Neuronal stem cell (in vitro differentiated cells): ENCODE measurements around the gene ZMIZ1.

Experiments
- DNase-seq: peaks from one replicate; pipeline ENCODE4 v3.0.0-alpha.2; 2013; ENCODE audit warnings: low spot score
- H2AFZ ChIP-seq: one replicate; pipeline ENCODE4 v1.6.1; 2013; ENCODE audit warnings: mild to moderate bottlenecking, low read length, inconsistent platforms
- H2AK5ac ChIP-seq: 2 replicates; pipeline ENCODE4 v1.6.1; 2013; ENCODE audit warnings: low read depth, mild to moderate bottlenecking, inconsistent platforms, low read length, moderate library complexity, mixed read lengths
- H2BK120ac ChIP-seq: 2 replicates; pipeline ENCODE4 v1.6.1; 2013; ENCODE audit warnings: low read depth, mild to moderate bottlenecking, inconsistent platforms, low read length, moderate library complexity, mixed read lengths
- H2BK12ac ChIP-seq: one replicate; pipeline ENCODE4 v1.6.1; 2013; ENCODE audit warnings: low read length, inconsistent platforms
- H2BK15ac ChIP-seq: 2 replicates; pipeline ENCODE4 v1.6.1; 2013; ENCODE audit warnings: mild to moderate bottlenecking, low read length, inconsistent platforms, mixed read lengths
- H2BK5ac ChIP-seq: one replicate; pipeline ENCODE4 v1.6.1; 2013; ENCODE audit warnings: inconsistent platforms, mild to moderate bottlenecking, low read length, moderate library complexity
- H3K14ac ChIP-seq: one replicate; pipeline ENCODE4 v1.6.1; 2013; ENCODE audit warnings: low read length, inconsistent platforms
- H3K18ac ChIP-seq: 2 replicates; pipeline ENCODE4 v1.6.1; 2013; ENCODE audit warnings: low read length, inconsistent platforms
- H3K23ac ChIP-seq: 2 replicates; pipeline ENCODE4 v1.6.1; 2013; ENCODE audit warnings: low read depth, mild to moderate bottlenecking, mixed read lengths, low read length, inconsistent platforms; ENCODE audit not compliant: poor library complexity
- H3K27ac ChIP-seq: replicated peaks from 3 replicates; pipeline ENCODE4 v1.5.1; 2013; ENCODE audit warnings: low read length, inconsistent platforms
- H3K27me3 ChIP-seq, 3 experiments: 2 replicates each; pipeline ENCODE4 v1.6.1; 2013; ENCODE audit warnings: low read length in 3 of 3, mild to moderate bottlenecking in 2 of 3, inconsistent platforms in 1 of 3, low read depth in 1 of 3, mixed read lengths in 1 of 3, moderate library complexity in 1 of 3; ENCODE audit not compliant: control insufficient read depth in 3 of 3, insufficient read depth in 3 of 3
- H3K36me3 ChIP-seq, 2 donors: replicated peaks in 1 of 2; 2 replicates each; pipeline ENCODE4 v1.6.1; 2013; ENCODE audit warnings: low read length in 2 of 2; ENCODE audit not compliant: control insufficient read depth in 2 of 2, insufficient read depth in 2 of 2
- H3K4ac ChIP-seq: 2 replicates; pipeline ENCODE4 v1.6.1; 2013; ENCODE audit warnings: inconsistent platforms, mild to moderate bottlenecking, low read length, moderate library complexity
- H3K4me1 ChIP-seq, 2 donors: 1 replicate in 1 of 2; 2 replicates in 1 of 2; pipeline ENCODE4 v1.6.1; 2013; ENCODE audit warnings: low read length in 2 of 2, low read depth in 1 of 2; ENCODE audit not compliant: control insufficient read depth in 2 of 2, insufficient read depth in 1 of 2
- H3K4me2 ChIP-seq: one replicate; pipeline ENCODE4 v1.6.1; 2013; ENCODE audit warnings: mild to moderate bottlenecking, low read length, inconsistent platforms; ENCODE audit not compliant: insufficient read depth, poor library complexity, severe bottlenecking
- H3K4me3 ChIP-seq, 2 donors: 2 replicates each; pipeline ENCODE4 v1.5.1; 2013; ENCODE audit warnings: low read length in 2 of 2, mild to moderate bottlenecking in 2 of 2, inconsistent platforms in 1 of 2, moderate library complexity in 1 of 2
- H3K79me1 ChIP-seq: one replicate; pipeline ENCODE4 v1.6.1; 2013; ENCODE audit warnings: low read depth, mild to moderate bottlenecking, inconsistent platforms, low read length, moderate library complexity
- H3K9ac ChIP-seq: one replicate; pipeline ENCODE4 v1.6.1; 2013; ENCODE audit warnings: mild to moderate bottlenecking, low read depth, low read length, inconsistent platforms; ENCODE audit not compliant: poor library complexity
- H3K9me3 ChIP-seq, 2 donors: replicated peaks in 1 of 2; 2 replicates each; pipeline versions ENCODE3 to v1.6.1; 2013; ENCODE audit warnings: low read length in 2 of 2, mild to moderate bottlenecking in 2 of 2, inconsistent platforms in 1 of 2, low read depth in 1 of 2, mixed read lengths in 1 of 2, moderate library complexity in 1 of 2; ENCODE audit not compliant: control insufficient read depth in 2 of 2, insufficient read depth in 1 of 2
- H4K8ac ChIP-seq: one replicate; pipeline ENCODE4 v1.6.1; 2013; ENCODE audit warnings: low read depth, mild to moderate bottlenecking, inconsistent platforms, low read length, moderate library complexity
- H4K91ac ChIP-seq: one replicate; pipeline ENCODE4 v1.6.1; 2013; ENCODE audit warnings: low read length, low read depth, mild to moderate bottlenecking, inconsistent platforms; ENCODE audit not compliant: poor library complexity
- WGBS, 2 donors: extraction: QIAGEN DNeasy Blood & Tissue Kit; methylation state at CpG; one replicate each; pipeline ENCODE4 v1.1.7; 2013; ENCODE audit warnings: missing lambda C conversion rate in 2 of 2, mixed read lengths in 1 of 2; ENCODE audit not compliant: insufficient read length in 2 of 2, insufficient replicate concordance in 1 of 2; ENCODE audit errors: extremely low coverage in 2 of 2; 5-methylcytosine and 5-hydroxymethylcytosine counted together

The ZMIZ1 gene

DNA sequence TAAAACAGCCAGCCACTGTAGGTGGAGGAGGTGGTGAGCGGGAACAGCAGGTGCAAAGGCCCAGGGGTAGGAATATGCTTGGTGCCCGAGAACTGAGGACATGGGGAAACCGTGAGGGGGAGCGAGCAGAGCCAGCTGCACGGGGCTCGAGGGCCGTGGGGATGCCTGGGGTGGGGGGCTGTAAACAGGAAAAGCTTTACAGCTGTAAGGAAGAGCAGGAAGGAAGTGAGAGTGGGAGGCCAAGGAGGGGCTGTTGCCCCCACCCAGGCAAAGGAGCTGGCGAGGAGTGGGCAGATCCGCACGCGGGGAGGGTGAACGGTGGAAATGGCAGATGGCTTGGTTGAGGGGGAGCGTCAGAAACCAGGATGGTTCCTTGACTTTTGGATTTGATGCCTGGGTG lies 34.4 kb downstream of the ZMIZ1 start:
- Histone ChIP-seq H2BK12ac (no peak overlapping the region), H3K4me2 (no peak overlapping the region), H3K79me1 (peaks cover 30% of the 10 kb centered on the region), H3K4ac (no peak overlapping the region), H3K4me1 (peaks cover 25 to 27% of the 10 kb centered on the region in 2 donors), H3K23ac (no peak overlapping the region), H3K14ac (no peak overlapping the region), H4K8ac (no peak overlapping the region), H3K27me3 (no peaks in the 10 kb centered on the region), H2BK15ac (no peak overlapping the region), H2AK5ac (no peak overlapping the region), H3K36me3 (peaks cover 2% of the 10 kb centered on the region in 2 donors), H3K18ac (no peak overlapping the region), H4K91ac (no peak overlapping the region), H3K4me3 (no peak overlapping the region), H2AFZ (no peak overlapping the region), H2BK120ac (no peak overlapping the region), H2BK5ac (peak overlapping the region; percentile 14), H3K9ac (no peak overlapping the region), H3K9me3 (no peaks in the 10 kb centered on the region), H3K27ac (no peak overlapping the region)
- no peak for DNase-seq
- WGBS, 2 donors, result no CpG with 5 or more reads among the region's 13 CpGs

DNA sequence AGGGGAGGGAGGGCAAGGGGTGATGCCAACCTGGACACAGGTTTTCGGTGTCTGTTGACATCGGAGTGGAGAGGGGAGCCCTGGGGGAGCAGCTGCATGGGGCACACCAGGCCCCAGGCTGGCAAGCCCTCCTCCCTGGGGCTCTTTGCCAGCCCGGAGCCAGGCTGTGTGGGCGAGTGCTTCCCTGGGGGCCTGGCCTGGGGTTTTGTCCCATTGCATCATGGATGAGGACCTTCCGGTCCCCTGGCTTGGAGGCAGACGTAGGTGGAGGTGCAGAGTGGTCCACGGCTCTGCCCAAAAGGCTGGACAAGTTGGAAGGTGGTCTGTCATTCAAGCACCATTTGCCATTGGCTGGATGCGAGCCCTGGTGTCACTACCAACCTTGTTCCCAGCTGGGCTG lies 34.8 kb downstream of the ZMIZ1 start:
- no CpG with 5 or more reads among the region's 8 CpGs for WGBS, 2 donors
- Histone ChIP-seq H3K14ac (peak overlapping the region; percentile 23), H3K9me3 (no peaks in the 10 kb centered on the region), H2AK5ac (no peak overlapping the region), H3K79me1 (peaks cover 33% of the 10 kb centered on the region), H3K27me3 (no peaks in the 10 kb centered on the region), H3K4me1 (peaks cover 25 to 27% of the 10 kb centered on the region in 2 donors), H2BK15ac (no peak overlapping the region), H3K9ac (no peak overlapping the region), H2BK120ac (no peak overlapping the region), H3K18ac (no peak overlapping the region), H3K4me3 (no peak overlapping the region), H3K36me3 (peaks cover 0 to 2% of the 10 kb centered on the region in 2 donors), H3K4me2 (no peak overlapping the region), H3K23ac (no peak overlapping the region), H2AFZ (no peak overlapping the region), H2BK5ac (peak overlapping the region; percentile 14), H4K91ac (no peak overlapping the region), H3K4ac (no peak overlapping the region), H3K27ac (no peak overlapping the region), H4K8ac (no peak overlapping the region), H2BK12ac (no peak overlapping the region)
- DNase-seq, result no peak

DNA sequence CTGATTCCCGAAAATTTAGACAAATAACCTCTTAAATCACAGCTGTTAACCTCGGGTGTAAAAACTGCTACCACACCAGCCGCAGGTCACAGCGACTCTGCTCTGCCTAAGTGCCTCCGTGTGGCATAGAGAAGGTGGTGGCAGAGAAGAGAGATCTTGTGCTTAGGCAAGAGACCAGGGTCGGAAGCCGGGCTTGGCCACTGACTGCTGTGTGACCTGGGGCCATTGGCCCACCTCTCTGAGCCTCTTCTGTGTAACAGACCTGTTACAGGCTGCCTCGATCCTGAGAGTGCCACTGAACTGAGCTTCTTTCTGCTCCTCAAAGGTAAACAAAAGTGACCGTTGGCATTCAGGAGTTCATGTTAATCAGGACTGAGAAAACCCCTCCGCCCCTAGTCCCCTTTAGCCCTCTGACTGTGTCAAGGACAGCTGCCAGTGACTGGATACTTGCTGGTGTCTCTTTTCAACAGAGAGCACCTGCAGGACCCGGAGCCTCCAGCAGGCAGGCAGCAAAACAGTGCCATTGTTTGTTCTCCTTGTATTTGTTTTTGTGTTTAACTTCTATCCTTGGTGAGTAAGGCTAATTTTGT lies 36.5 kb downstream of the ZMIZ1 start:
- no peak overlapping the region for H2AFZ ChIP-seq
- no peak overlapping the region for H3K4me2 ChIP-seq
- H3K79me1 ChIP-seq, result peaks cover 29% of the 10 kb centered on the region
- H4K8ac ChIP-seq, result no peak overlapping the region
- H3K4ac ChIP-seq, result no peak overlapping the region
- H3K18ac ChIP-seq, result peak overlapping the region; percentile 1
- H3K9ac ChIP-seq, result no peak overlapping the region
- no peak overlapping the region for H3K4me3 ChIP-seq
- no peak overlapping the region for H3K27ac ChIP-seq
- H2BK15ac ChIP-seq, result no peak overlapping the region
- H3K9me3 ChIP-seq, result no peaks in the 10 kb centered on the region
- H3K4me1 ChIP-seq, result peaks cover 22 to 27% of the 10 kb centered on the region in 2 donors
- no peak overlapping the region for H2BK12ac ChIP-seq
- H4K91ac ChIP-seq, result no peak overlapping the region
- no peaks in the 10 kb centered on the region for H3K27me3 ChIP-seq
- H3K14ac ChIP-seq, result no peak overlapping the region
- DNase-seq, result no peak
- H3K36me3 ChIP-seq, result peaks cover 0 to 4% of the 10 kb centered on the region in 2 donors
- no peak overlapping the region for H2BK120ac ChIP-seq
- H2BK5ac ChIP-seq, result no peak overlapping the region
- WGBS, 2 donors, result no CpG with 5 or more reads among the region's 11 CpGs
- H2AK5ac ChIP-seq, result no peak overlapping the region
- no peak overlapping the region for H3K23ac ChIP-seq

DNA sequence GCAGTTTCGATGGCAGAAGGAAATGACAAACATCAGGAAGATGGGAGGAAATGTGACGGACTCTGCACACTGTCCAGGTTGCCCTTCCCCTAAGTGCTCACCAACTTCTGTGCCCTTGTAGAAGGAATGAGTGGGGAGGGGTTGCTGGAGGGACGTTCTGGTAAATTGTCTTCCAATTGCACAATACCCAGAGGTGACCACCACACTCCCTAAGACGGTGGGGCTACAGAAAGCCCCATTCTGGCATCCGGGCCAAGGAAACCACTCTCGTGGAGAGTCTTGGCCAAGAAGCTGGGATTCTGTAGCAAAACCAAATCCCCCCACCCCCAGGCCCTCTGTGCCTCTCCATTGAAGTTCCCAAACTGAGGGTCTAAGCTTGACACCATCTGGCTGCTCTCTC lies 37.1 kb downstream of the ZMIZ1 start:
- no peak overlapping the region for H2AFZ ChIP-seq
- no peak overlapping the region for H4K91ac ChIP-seq
- H2BK5ac ChIP-seq, result no peak overlapping the region
- H3K4me2 ChIP-seq, result no peak overlapping the region
- H3K36me3 ChIP-seq, result peaks cover 2 to 10% of the 10 kb centered on the region in 2 donors
- no peak overlapping the region for H2BK15ac ChIP-seq
- H3K79me1 ChIP-seq, result peaks cover 25% of the 10 kb centered on the region
- H3K4ac ChIP-seq, result no peak overlapping the region
- H2BK12ac ChIP-seq, result no peak overlapping the region
- no peak overlapping the region for H2BK120ac ChIP-seq
- H3K14ac ChIP-seq, result no peak overlapping the region
- no peaks in the 10 kb centered on the region for H3K27me3 ChIP-seq
- no peak overlapping the region for H2AK5ac ChIP-seq
- peaks cover 21 to 27% of the 10 kb centered on the region in 2 donors for H3K4me1 ChIP-seq
- H3K9ac ChIP-seq, result no peak overlapping the region
- no peak overlapping the region for H4K8ac ChIP-seq
- no peak overlapping the region for H3K18ac ChIP-seq
- H3K27ac ChIP-seq, result no peak overlapping the region
- no CpG with 5 or more reads among the region's 6 CpGs for WGBS, 2 donors
- H3K9me3 ChIP-seq, result no peaks in the 10 kb centered on the region
- DNase-seq, result no peak
- no peak overlapping the region for H3K4me3 ChIP-seq
- H3K23ac ChIP-seq, result no peak overlapping the region
